H1 (cell line): ENCODE results near the gene TSHZ2. TPM values are rescaled to one million over a fixed set of nuclear protein-coding genes. Genes with fewer than 3 reads are reported as not detected.

Experiments used
- ATF2 ChIP-seq: IDR thresholded peaks from 2 replicates; pipeline ENCODE4 v1.6.1; 2012; ENCODE audit warnings: low read length, inconsistent platforms
- KDM5A ChIP-seq: fragments of 200-600 bp; IDR thresholded peaks from 2 replicates; pipeline ENCODE4 v1.7.1; 2012; ENCODE audit warnings: mild to moderate bottlenecking, low read length, inconsistent platforms, mixed read lengths
- SIN3A ChIP-seq, 2 experiments: IDR thresholded peaks in 1 of 2; conservative IDR thresholded peaks in 1 of 2; 2 replicates each; pipeline ENCODE4 v1.6.1; 2011 to 2012; ENCODE audit warnings: low read length in 2 of 2, improper control_type of control experiment in 1 of 2, low read depth in 1 of 2, mild to moderate bottlenecking in 1 of 2
- polyA plus RNA-seq, 7 experiments: library from polyadenylated mRNA; depleted of rRNA in 3 of 7; stranded (reverse) in 5 of 7; unstranded in 2 of 7; fragments of >200 nt in 5 of 7; fragments of 200-250 nt in 2 of 7; gene quantifications; 1 replicate in 5 of 7; 2 replicates in 1 of 7; 4 replicates in 1 of 7; pipeline versions ENCODE4 v1.2.1 to v1.2.3, GENCODE V29; 2011 to 2013; ENCODE audit warnings: missing spikeins in 2 of 7, mixed read lengths in 2 of 7
- total RNA-seq: library from RNA; stranded (reverse); fragmentation: NEBNext Ultra II Directional; extraction: Animal tissue kit (Norgen Biotek cat#: 25700); gene quantifications from 2 replicates; pipeline ENCODE4 v1.2.1, GENCODE V29; 2021

The TSHZ2 gene
- total and polyA plus RNA-seq, 2 of the 8 experiments (the other 6 are each of a cell fraction or from before 2014, with no cell fraction given), result 0.14 to 0.30 TPM

- TF ChIP-seq ATF2 (no peak), SIN3A (conservative IDR thresholded peaks at IDR 0.05 in 1 of 2, IDR thresholded peaks at IDR 0.05 in 1 of 2; ENCODE audit: low read depth in 1 of 2, low read length in 2 of 2) (no peak), KDM5A (no peak)
Observed at GRCh38 chr20:53284696-53285095, 312.5 kb downstream of the TSHZ2 start (continued).
